ENCODE data around the gene FBN1.

The FBN1 gene

GRCh38 chr15:48425051-48425450, 220.5 kb downstream of the FBN1 start:
- H3K36me3 Mint-ChIP-seq (ENCODE audit: low read depth), result peaks cover 56% of the 10 kb centered on the region
- H3K27ac Mint-ChIP-seq, result no peak overlapping the region
- no peaks in the 10 kb centered on the region for H3K27me3 Mint-ChIP-seq (ENCODE audit: low read depth, poor library complexity)
- no peaks in the 10 kb centered on the region for H3K9me3 Mint-ChIP-seq
- H3K4me1 Mint-ChIP-seq, result peaks cover 4% of the 10 kb centered on the region
- TF ChIP-seq CTCF (IDR thresholded peaks at IDR 0.05), result no peak
- no peak overlapping the region for H3K4me3 Mint-ChIP-seq
- no peak for DNase-seq

GRCh38 chr15:48423896-48424475, 221.5 kb downstream of the FBN1 start:
- no peak for TF ChIP-seq CTCF (IDR thresholded peaks at IDR 0.05)
- H3K27me3 Mint-ChIP-seq (ENCODE audit: low read depth, poor library complexity), result no peaks in the 10 kb centered on the region
- H3K4me1 Mint-ChIP-seq, result peaks cover 4% of the 10 kb centered on the region
- no peak overlapping the region for H3K27ac Mint-ChIP-seq
- H3K9me3 Mint-ChIP-seq, result no peaks in the 10 kb centered on the region
- no peak for DNase-seq
- peaks cover 59% of the 10 kb centered on the region for H3K36me3 Mint-ChIP-seq (ENCODE audit: low read depth)
- H3K4me3 Mint-ChIP-seq, result no peak overlapping the region

GRCh38 chr15:48423342-48423741, 222.2 kb downstream of the FBN1 start:
- peaks cover 4% of the 10 kb centered on the region for H3K4me1 Mint-ChIP-seq
- no peaks in the 10 kb centered on the region for H3K9me3 Mint-ChIP-seq
- H3K4me3 Mint-ChIP-seq, result no peak overlapping the region
- no peak for DNase-seq
- no peaks in the 10 kb centered on the region for H3K27me3 Mint-ChIP-seq (ENCODE audit: low read depth, poor library complexity)
- no peak for TF ChIP-seq CTCF (IDR thresholded peaks at IDR 0.05)
- peak overlapping the region; percentile 55 for H3K27ac Mint-ChIP-seq
- peaks cover 66% of the 10 kb centered on the region for H3K36me3 Mint-ChIP-seq (ENCODE audit: low read depth)

- H3K27me3 Mint-ChIP-seq (ENCODE audit: low read depth, poor library complexity), result peaks cover under 1% of the 10 kb centered on the region
- peaks cover 60% of the 10 kb centered on the region for H3K36me3 Mint-ChIP-seq (ENCODE audit: low read depth)
- DNase-seq, result no peak
- no peaks in the 10 kb centered on the region for H3K9me3 Mint-ChIP-seq
- peaks cover 4% of the 10 kb centered on the region for H3K4me1 Mint-ChIP-seq
- TF ChIP-seq CTCF (IDR thresholded peaks at IDR 0.05), result no peak
- H3K4me3 Mint-ChIP-seq, result no peak overlapping the region
- H3K27ac Mint-ChIP-seq, result no peak overlapping the region
Observed at GRCh38 chr15:48422401-48422800, 223.1 kb downstream of the FBN1 start.

- Mint-ChIP-seq H3K27me3 (ENCODE audit: low read depth, poor library complexity) (peaks cover 3% of the 10 kb centered on the region), H3K36me3 (ENCODE audit: low read depth) (peaks cover 54% of the 10 kb centered on the region), H3K4me3 (no peak overlapping the region), H3K4me1 (peaks cover 4% of the 10 kb centered on the region), H3K27ac (no peak overlapping the region), H3K9me3 (no peaks in the 10 kb centered on the region)
- no peak for DNase-seq
- no peak for TF ChIP-seq CTCF (IDR thresholded peaks at IDR 0.05)
Observed at GRCh38 chr15:48421362-48421761, 224.1 kb downstream of the FBN1 start.

GRCh38 chr15:48419896-48420295, 225.6 kb downstream of the FBN1 start:
- DNase-seq, result no peak
- H3K9me3 Mint-ChIP-seq, result no peaks in the 10 kb centered on the region
- H3K4me1 Mint-ChIP-seq, result peaks cover 15% of the 10 kb centered on the region
- H3K36me3 Mint-ChIP-seq (ENCODE audit: low read depth), result peaks cover 43% of the 10 kb centered on the region
- H3K27me3 Mint-ChIP-seq (ENCODE audit: low read depth, poor library complexity), result peaks cover 3% of the 10 kb centered on the region
- H3K27ac Mint-ChIP-seq, result no peak overlapping the region
- TF ChIP-seq CTCF (IDR thresholded peaks at IDR 0.05), result no peak
- no peak overlapping the region for H3K4me3 Mint-ChIP-seq
